ENCODE measurements around the gene BEST2. TPM values are rescaled to one million over a fixed set of nuclear protein-coding genes. Genes with fewer than 3 reads are reported as not detected.
"Not testable (repeated sequence)": the region's sequence is repeated elsewhere in the genome, so short reads cannot be mapped to it uniquely, and the experiment has no call there.

Gene BEST2
- total RNA-seq, 1 experiment from 2014 or later = not detected

DNA sequence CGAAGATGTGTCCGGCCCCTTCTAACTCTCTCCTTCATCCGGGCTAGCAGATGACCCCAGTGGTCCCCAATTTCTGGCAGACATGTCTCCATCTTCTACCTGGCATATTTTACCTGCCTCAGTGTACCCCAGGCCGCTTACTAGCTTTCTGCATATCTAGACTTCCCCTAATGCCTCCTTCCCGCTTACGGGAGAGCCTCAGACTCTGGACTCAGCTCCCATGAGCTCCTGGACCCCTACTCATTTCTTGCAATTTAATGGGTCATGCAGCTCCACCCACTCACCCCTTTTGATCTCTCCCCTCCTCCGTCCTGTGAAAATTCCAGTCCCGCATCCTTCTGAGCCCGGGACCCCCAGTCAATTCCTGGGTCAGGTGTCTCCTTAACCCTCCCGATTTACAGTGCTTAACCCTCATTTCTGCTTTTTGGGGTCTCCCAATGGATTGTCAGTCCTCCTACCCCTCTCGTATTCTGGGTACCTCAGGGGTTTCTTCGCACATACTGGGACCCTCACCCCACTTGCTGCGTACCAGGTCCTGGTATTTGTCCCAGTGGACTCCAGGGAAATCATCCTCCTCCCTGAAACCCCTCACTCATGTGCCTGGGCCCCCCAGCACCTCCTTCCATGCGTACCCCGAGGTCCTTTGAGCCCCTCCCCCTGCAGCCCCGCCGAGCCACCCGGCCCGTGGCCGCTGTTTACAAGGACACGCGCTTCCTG lies 39.2 kb downstream of the BEST2 start:
- DNase-seq (ENCODE audit: low read depth, low spot score) = no peak
- in situ Hi-C loops (cut with HindIII; ENCODE audit: low pct_unique_long_range_greater_than_20kb, low sequenced_read_pairs) = no loop called here

DNA sequence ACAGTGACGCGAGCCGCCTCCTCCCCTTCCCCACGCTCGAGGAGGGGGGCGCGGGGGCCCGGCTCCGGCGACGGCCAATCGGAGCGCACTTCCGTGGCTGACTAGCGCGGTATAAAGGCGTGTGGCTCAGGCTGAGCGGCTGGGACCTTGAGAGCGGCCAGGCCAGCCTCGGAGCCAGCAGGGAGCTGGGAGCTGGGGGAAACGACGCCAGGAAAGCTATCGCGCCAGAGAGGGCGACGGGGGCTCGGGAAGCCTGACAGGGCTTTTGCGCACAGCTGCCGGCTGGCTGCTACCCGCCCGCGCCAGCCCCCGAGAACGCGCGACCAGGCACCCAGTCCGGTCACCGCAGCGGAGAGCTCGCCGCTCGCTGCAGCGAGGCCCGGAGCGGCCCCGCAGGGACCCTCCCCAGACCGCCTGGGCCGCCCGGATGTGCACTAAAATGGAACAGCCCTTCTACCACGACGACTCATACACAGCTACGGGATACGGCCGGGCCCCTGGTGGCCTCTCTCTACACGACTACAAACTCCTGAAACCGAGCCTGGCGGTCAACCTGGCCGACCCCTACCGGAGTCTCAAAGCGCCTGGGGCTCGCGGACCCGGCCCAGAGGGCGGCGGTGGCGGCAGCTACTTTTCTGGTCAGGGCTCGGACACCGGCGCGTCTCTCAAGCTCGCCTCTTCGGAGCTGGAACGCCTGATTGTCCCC lies 39.9 kb downstream of the BEST2 start, which contains the start of gene JUNB:
JUNB (plus strand) TSS at position 142 of the 706 bp plus-strand sequence; CDS start at position 428, 286 bp downstream.
- DNase-seq (ENCODE audit: low read depth, low spot score) = peak; percentile 94
- in situ Hi-C loops (cut with HindIII; ENCODE audit: low pct_unique_long_range_greater_than_20kb, low sequenced_read_pairs) = no loop called here

DNA sequence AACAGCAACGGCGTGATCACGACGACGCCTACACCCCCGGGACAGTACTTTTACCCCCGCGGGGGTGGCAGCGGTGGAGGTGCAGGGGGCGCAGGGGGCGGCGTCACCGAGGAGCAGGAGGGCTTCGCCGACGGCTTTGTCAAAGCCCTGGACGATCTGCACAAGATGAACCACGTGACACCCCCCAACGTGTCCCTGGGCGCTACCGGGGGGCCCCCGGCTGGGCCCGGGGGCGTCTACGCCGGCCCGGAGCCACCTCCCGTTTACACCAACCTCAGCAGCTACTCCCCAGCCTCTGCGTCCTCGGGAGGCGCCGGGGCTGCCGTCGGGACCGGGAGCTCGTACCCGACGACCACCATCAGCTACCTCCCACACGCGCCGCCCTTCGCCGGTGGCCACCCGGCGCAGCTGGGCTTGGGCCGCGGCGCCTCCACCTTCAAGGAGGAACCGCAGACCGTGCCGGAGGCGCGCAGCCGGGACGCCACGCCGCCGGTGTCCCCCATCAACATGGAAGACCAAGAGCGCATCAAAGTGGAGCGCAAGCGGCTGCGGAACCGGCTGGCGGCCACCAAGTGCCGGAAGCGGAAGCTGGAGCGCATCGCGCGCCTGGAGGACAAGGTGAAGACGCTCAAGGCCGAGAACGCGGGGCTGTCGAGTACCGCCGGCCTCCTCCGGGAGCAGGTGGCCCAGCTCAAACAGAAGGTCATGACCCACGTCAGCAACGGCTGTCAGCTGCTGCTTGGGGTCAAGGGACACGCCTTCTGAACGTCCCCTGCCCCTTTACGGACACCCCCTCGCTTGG lies 40.7 kb downstream of the BEST2 start:
- DNase-seq (ENCODE audit: low read depth, low spot score) = peak; percentile 48
- in situ Hi-C loops (cut with HindIII; ENCODE audit: low pct_unique_long_range_greater_than_20kb, low sequenced_read_pairs) = no loop called here

DNA sequence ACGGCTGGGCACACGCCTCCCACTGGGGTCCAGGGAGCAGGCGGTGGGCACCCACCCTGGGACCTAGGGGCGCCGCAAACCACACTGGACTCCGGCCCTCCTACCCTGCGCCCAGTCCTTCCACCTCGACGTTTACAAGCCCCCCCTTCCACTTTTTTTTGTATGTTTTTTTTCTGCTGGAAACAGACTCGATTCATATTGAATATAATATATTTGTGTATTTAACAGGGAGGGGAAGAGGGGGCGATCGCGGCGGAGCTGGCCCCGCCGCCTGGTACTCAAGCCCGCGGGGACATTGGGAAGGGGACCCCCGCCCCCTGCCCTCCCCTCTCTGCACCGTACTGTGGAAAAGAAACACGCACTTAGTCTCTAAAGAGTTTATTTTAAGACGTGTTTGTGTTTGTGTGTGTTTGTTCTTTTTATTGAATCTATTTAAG lies 41.3 kb downstream of the BEST2 start:
- in situ Hi-C loops (cut with HindIII; ENCODE audit: low pct_unique_long_range_greater_than_20kb, low sequenced_read_pairs) = no loop called here
- no peak for DNase-seq (ENCODE audit: low read depth, low spot score)

DNA sequence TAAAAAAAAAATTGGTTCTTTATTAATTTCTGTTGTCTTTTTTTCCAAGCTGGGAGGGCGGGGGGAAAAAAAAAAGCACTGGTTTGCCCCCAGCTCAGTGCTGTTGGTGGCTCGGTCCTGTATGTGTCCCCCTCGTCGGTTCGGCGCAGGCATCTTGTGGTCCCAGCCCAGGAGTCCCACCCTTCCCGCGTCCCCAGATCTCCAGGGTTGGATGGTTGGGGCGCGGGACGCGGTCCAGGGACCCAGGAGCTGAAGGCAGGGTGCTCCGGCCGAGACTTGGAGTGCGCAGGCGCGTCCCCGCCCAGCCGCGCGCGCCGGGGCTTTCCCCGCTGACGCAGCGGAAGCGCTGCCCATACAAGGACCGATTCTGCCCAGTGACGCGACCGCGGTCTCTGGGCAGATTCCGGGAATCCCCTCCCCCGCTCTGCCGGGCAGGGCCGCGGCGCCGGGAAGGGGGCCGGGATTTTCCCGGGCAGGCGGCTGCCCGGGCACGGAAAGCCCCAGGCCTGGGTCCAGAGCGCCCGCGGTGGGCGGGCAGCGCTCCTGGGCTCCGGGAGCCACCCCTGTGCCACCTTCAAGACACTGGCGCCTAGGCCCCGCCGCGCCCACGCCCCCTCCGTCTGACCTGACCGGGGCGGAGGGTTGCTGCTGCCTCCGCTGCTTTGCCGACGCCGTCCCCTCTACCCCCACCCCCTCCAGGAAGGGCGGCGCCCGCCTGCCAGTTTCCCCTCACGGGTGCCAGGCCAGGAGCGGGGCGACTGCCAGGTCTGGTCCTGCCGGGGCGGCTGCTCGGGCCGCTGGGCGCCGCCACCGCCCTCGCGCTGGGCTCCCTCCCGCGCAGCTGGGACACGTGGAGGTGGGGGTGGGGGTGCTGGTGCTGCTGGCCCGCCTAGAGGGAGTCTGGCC lies 42.0 kb downstream of the BEST2 start:
- in situ Hi-C loops (cut with HindIII; ENCODE audit: low pct_unique_long_range_greater_than_20kb, low sequenced_read_pairs) = no loop called here
- DNase-seq (ENCODE audit: low read depth, low spot score) = peak; percentile 87

DNA sequence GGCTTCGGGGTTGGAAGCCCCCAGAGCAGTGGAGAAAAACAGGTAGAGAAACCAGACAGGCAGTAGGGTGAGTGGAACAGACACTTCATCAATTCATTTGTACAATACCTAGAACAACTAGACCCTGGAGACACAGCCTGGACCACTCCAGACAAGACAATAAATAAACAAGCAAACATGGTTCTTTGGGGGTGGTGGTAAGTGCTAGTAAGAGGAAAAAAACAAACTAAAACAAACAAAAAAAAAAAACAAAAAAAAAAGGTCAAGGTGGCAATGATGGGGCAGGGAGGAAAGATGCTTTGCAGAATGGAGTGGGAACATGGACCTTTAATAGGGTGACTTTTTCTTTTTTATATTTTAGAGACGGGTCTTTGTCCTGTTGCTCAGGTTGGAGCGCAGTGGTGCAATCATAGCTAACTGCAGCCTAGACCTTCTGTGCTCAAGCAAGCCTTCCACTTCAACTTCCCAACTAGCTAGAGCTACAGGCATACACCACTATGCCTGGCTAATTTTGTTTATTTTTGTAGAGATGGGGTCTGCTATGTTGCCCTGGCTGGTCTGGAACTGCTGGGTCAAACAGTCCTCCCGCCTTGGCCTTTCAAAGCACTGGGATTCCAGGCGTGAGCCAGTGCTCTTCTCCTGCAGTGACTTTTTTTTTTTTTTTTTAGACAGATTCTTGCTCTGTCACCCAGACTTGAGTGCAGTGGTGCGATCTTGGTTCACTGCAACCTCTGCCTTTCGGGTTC lies 42.8 kb downstream of the BEST2 start:
- no peak for DNase-seq (ENCODE audit: low read depth, low spot score)
- in situ Hi-C loops (cut with HindIII; ENCODE audit: low pct_unique_long_range_greater_than_20kb, low sequenced_read_pairs) = no loop called here

DNA sequence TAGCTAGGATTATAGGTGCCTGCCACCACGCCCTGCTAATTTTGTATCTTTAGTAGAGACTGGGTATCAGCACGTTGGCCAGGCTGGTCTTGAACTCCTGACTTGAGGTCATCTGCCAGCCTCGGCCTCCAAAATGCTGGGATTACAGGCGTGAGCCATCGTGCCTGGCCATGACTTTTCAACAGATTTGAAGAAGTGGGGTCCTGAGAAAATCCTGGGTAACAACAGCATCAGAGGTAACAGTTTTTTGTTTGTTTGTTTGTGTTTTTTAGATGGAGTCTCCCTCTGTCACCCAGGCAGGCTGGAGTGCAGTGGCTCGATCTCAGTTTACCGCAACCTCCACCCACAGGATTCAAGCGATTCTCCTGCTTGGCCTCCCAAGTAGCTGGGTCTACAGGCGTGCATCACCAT lies 43.4 kb downstream of the BEST2 start:
- DNase-seq (ENCODE audit: low read depth, low spot score) = no peak
- in situ Hi-C loops (cut with HindIII; ENCODE audit: low pct_unique_long_range_greater_than_20kb, low sequenced_read_pairs) = no loop called here

DNA sequence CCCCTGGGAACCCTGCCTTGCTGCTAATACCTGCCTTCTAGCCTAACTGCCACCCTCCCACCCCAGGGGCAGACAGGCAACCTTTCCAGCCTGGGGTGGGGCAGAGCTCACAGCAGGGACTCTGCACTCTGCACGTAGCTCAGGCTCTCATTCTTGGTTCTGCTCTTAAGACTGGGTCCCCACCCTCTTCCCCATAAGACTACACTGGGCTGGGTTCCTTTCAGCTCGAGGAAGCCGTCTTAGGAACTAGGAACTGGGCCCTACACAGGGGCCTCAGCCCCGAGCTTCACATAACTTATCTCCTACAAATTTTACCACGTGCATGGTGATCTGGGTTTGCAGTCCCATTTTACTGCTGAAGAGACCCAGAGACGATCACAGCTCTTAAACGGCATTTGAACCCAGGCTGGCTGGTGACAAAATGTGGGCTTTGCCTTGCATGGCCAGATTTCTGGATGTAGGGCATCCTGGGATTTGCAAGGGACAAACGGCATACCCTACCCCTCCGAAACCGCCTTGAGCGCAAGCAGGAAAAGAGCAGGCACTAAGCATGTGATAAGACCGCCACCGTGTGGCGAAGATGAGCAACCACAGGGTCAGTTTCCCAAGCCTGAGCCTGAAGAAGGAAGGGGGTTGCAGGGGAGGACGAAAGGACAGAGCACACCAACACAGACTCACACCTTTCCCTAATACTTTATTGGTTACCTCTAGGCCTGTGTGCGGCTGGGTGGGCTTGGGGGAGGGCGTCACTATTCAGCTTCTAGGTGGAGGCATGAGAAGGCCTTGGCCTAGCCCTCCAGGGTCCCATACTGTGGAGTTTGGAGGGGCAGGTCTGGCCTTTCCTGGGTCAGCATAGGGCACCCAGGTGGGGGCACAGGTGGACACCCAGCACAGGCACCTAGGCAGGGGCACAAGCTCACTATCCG lies 44.8 kb downstream of the BEST2 start:
- in situ Hi-C loops (cut with HindIII; ENCODE audit: low pct_unique_long_range_greater_than_20kb, low sequenced_read_pairs) = no loop called here
- DNase-seq (ENCODE audit: low read depth, low spot score) = peak; percentile 84

DNA sequence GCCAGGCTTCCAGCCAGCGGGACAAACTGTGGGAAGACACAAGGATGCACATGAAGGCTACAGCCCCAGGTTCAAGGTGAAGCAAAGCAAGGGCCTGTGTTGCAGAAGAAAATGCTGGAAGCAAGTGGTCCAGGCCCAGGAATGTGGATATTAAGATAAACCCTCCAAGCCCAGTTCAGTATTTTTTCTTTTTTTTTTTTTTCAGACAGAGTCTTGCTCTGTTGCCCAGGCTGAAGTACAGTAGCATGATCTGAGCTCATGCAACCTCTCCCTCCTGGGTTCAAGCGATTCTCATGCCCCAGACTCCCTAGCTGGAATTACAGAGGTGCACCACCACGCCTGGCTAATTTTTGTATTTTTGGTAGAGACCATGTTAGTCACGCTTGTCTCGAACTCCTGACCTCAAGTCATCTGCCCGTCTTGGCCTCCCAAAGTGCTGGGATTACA lies 45.6 kb downstream of the BEST2 start:
- in situ Hi-C loops (cut with HindIII; ENCODE audit: low pct_unique_long_range_greater_than_20kb, low sequenced_read_pairs) = no loop called here

DNA sequence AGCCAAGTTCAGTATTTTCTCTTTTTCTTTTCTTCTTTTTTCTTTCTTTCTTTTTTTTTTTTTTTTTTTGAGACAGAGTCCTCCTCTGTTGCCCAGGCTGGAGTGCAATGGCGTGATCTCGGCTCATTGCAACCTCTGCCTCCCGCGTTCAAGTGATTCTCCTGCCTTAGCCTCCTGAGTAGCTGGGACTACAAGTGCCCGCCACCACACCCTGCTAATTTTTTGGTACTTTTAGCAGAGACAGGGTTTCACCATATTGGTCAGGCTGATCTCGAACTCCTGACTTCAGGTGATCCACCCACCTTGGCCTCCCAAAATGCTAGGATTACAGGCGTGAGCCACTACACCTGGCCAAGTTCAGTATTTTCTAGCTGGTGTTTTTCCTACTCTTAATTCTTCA lies 46.0 kb downstream of the BEST2 start:
- in situ Hi-C loops (cut with HindIII; ENCODE audit: low pct_unique_long_range_greater_than_20kb, low sequenced_read_pairs) = not testable (repeated sequence)

More for the DNA sequence above, 45.6 kb downstream of the BEST2 start:
- DNase-seq (ENCODE audit: low read depth, low spot score) = no peak

DNA sequence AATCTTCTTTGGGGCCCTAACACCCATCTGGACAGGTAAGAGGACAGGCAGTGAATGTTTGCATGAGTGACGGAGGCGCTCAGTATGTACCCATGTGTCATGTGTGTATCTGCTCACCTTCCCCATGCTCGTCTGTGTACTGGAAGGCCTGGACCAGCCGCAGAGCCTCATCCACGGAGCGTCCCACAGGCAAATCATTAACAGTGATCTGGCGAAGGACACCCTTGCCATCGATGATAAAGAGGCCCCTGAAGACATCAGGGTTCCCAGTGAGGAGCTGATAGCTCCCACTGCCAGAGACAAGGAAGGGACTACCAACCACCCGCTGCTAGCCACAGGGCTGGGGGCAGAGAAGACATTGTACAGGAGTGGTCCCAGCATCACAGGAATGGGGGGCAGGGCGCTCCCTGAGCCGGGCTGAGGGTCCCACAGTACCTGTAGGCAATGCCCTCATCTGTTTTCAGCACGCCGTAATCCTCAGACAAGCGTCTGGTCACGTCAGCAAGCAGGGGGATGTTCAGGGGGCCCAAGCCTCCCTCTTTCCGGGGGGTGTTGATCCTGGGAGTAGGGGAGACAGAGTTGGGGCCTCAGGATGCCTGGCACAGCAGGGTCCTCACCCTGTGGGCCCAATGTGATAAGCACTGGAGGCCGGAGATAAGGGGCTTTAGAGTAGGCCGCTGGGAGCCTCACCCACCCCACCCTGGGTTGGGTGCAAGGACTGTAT lies 48.3 kb downstream of the BEST2 start:
- in situ Hi-C loops (cut with HindIII; ENCODE audit: low pct_unique_long_range_greater_than_20kb, low sequenced_read_pairs) = no loop called here
- no peak for DNase-seq (ENCODE audit: low read depth, low spot score)

More for the DNA sequence above, 46.0 kb downstream of the BEST2 start:
- DNase-seq (ENCODE audit: low read depth, low spot score) = not testable (repeated sequence)

DNA sequence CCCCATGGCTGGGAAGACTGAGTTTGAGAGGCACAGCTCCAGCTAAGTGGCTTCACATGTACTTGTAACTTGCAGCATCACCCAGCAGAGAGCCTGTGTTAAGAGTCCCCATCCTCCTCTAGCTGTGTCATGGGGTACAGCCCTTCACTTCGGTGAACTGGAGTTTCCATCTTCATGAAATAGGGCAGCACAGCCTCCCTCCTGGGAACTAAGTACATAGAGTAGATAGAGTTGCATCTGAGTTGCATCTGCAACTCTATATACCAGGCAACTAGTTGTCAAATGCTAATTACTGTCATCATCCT lies 48.8 kb downstream of the BEST2 start:
- in situ Hi-C loops (cut with HindIII; ENCODE audit: low pct_unique_long_range_greater_than_20kb, low sequenced_read_pairs) = no loop called here
- DNase-seq (ENCODE audit: low read depth, low spot score) = no peak

DNA sequence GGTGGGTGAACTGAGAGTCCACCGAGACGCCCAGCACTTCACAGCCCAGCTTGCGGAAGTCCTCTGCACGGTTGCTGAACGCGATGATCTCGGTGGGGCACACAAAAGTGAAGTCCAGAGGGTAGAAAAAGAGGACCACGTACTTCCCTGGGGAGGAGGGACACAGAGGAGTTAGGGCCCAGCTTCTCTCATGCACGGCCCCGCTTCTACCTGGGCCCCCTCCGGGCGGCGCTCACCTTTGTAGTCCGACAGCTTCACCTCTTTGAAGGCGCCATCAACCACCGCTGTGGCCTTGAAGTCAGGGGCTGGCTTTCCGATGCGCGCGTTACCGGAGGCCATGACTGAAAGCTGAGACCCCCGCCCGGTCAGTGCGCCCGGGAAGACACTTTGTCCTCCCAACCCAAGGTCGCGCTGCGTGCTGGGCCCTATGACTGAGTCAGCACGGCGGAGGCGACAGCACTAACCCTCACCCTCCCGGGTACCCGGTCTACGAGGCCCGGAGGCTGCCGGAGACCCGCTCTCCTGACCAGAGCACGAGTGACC lies 49.4 kb downstream of the BEST2 start:
- DNase-seq (ENCODE audit: low read depth, low spot score) = no peak
- in situ Hi-C loops (cut with HindIII; ENCODE audit: low pct_unique_long_range_greater_than_20kb, low sequenced_read_pairs) = no loop called here

DNA sequence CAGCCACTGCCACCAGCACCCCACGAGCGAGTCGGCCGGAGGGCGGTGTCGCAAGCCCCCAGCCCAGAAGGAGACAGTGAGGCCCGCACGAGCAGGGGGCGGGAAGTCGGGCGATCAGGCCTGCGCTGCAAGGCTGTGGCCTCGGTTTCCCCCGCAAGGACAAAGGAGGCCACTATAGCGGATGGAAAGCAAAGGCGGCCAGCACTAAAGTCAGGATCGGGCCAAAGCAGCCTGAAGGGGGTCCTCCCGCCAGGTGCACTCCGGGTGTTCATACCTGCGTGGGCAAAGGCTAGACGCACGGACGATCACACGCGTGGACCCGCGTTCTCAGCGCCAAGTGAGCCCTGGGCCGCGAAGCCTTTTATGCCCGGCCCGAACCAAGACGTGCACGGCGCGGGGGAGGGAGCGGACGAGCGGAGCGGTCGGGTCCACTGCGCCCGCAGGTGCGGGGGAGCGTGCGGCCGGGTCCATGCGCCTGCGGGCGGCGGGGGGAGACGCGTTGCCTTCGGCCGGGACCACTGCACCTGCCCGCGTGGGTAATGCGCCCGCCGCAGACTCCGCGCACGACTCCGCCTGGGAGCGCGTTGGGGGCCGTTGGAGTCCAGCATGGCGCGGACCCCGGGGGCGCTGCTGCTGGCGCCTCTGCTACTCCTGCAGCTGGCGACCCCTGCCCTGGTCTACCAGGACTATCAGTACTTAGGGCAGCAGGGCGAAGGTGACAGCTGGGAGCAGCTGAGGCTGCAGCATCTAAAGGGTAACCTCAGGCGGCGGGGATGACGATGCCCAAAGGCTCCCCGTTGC lies 50.1 kb downstream of the BEST2 start, which contains the start of the genes PRDX2 and THSD8:
PRDX2 (minus strand) TSS at position 335 of the 801 bp plus-strand sequence. CDS start 539 bp downstream, outside the sequence.
THSD8 (plus strand) TSS at position 604 of the 801 bp plus-strand sequence; CDS start at position 607, 3 bp downstream.
- in situ Hi-C loops (cut with HindIII; ENCODE audit: low pct_unique_long_range_greater_than_20kb, low sequenced_read_pairs) = no loop called here
- no peak for DNase-seq (ENCODE audit: low read depth, low spot score)
